HG03439 (cell line): ENCODE measurements around the gene ECM2.

Experiments used
- ATAC-seq: cut with Tn5 transposase; IDR thresholded peaks from one replicate; pipeline ENCODE4 v1.9.1; 2021; ENCODE audit warnings: mild to moderate bottlenecking, moderate library complexity; ENCODE audit not compliant: unreplicated experiment

The ECM2 gene

DNA sequence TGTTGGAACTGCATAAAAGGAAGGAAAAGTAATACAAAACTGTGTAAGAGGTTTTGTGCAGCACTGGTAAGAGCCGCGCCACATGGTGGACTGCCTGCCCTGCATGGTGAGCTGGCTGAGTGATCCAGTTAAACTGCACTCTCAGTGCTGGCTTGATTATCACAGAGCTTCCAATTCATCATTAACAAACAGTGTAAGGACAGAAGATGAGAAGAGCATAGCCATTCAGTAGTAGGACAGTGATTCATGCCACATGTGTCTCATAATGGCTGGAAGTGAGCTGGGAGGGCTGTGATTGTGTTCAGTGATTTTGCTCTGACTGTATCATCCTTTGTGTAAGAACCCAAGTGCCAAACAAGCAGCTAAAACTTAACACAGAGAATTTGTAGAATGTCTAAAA is 67.6 kb downstream of the ECM2 start:
- ATAC-seq, result no peak

DNA sequence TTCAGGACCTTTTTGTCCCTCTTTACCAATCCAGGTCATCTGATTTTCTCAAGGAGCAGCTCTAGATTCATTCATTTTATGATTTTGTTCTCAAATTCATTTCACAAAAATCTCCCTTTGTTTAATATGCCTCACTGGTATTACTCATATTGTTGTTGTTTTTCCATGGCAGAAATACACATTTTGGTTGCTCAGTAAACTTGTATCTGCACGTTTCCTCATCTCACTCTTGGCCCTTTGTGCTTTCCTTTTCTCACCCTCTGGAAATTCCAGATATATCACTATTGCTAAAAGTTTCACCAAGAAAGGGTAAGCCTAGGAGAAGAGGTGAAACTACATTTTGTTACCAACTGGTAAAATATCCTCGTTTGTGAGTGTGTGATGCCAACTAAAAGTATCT is 68.3 kb downstream of the ECM2 start:
- ATAC-seq, result no peak

DNA sequence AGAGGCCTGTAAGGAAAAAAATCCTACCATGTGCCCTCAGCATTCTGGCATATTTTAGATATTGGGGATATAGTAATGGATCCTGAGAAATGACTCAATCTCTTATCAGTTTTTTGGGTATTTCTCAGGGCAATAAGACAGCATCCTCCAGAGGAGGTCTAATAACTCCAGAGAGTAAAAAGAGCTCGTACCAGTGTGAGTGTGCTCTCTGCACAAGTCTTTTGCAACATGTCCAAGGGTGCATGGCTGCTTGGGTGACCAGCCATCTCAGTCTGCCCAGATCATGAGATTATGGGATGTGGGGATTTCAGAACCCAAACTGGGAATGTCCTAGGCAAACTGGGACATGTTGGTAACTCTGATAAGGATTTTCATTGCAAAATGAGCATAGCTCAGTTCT is 68.7 kb downstream of the ECM2 start:
- ATAC-seq, result no peak

DNA sequence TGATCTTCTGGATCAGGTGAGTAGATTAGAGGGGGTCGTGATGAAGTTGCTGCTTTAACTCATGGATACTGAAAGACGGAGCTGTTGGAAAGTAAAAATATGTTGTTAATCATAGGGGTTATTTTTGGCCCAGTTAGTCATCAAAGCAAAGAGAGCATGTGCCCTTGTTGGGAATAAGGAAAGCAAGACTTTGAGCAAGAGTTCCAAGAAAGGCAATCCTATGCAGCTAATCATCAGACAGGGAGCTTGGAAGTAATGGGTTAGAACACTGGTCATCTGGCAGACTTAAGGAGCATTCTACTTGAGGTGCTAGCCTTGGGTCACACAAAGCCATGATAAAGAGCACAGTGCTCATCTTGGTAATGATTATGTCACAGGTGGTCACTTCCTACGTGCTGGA is 71.8 kb downstream of the ECM2 start:
- ATAC-seq, result no peak

DNA sequence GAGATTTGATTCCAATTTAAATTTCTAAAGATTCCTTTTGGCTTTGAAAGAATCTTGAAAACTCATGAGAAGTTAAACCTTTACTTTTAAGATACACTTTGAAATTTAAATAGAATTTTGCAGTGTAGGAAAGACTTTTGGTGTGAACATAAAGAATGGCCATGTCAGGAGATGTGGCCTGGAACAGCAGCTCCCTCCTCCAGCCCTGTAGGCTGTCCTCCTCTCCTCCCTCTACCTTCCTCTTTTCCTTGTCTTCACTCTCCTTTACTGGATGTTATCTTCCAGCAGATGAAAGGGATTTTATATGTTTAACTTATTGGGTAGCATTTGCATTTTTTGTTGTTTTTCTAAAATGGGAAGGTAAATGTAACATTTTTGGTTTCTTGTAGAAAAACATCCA is 72.4 kb downstream of the ECM2 start:
- ATAC-seq, result no peak

DNA sequence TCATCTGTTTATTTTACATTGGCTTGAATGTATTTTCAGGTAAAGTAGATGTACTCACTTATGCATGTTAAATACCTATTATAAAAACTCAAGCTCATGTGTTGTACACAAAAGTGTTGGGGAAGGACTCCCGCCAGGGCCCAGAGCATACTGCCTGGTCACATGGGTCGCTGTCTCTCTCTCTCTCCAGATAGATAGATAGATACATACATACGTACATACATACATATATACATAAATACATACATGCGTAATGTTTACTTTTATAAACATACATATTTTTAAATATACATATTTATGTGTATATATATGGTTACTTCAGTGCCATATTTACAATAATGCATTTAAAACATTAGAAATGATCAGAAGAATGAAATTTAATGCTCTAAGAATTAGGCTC is 78.2 kb downstream of the ECM2 start:
- no peak for ATAC-seq

DNA sequence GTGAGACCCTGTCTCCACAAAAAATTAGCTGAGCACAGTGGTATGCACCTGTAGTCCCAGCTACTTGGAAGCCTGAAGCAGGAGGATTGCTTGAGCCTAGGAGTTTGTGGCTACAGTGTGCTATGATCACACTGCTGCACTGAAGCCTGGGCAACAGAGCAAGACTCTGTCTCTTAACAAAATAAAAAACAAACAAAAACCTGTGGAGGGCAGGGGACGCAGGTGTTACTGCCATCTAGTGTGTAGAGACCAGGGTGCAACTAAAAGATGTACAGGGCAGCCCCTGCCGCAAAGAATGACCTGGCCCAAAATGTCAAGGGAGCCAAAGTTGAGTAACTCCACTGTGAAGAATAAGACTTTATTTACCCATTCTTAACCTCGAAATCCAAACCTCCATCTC is 80.6 kb downstream of the ECM2 start:
- ATAC-seq, result no peak

DNA sequence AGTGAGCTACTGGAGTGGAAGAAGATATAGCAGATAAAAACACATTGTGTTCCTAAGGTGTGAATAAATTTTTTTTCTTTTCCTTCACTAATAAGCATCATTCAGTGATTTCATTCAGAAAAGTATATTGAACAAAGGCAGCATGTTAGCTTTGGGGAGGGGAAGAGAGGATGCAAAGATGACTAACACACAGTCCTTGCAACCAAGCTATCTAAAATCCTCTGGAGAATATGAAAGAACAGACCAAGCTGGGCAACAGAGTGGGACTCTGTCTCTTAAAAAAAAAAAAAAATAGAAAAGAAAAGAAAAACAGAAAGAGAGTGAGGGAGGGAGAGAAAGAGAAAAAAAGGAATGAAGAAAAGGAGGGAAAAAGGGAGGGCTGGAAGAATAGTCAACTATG is 89.3 kb downstream of the ECM2 start:
- no peak for ATAC-seq
